Measurements from ENCODE around the gene MUC5B. TPM values are rescaled to one million over a fixed set of nuclear protein-coding genes. Genes with fewer than 3 reads are reported as not detected.

MUC5B gene
- total and polyA plus RNA-seq, 2 experiments from 2014 or later, result not detected

GRCh38 chr11:1198561-1199240 is 24.2 kb upstream of the MUC5B start:
- no peak overlapping the region for H3K27ac ChIP-seq
- TF ChIP-seq EZH2phosphoT487 (IDR thresholded peaks at IDR 0.05; ENCODE audit: insufficient read depth, low read depth) (no peak), EZH2 (IDR thresholded peaks at IDR 0.05; ENCODE audit: insufficient read depth, poor library complexity, severe bottlenecking) (no peak)
- no peaks in the 10 kb centered on the region for H3K4me1 ChIP-seq (ENCODE audit: insufficient read depth)
- no peaks in the 10 kb centered on the region for H3K36me3 ChIP-seq (ENCODE audit: low read depth)
- peaks cover 7% of the 10 kb centered on the region; the same call in 1 of the 2 replicates for H3F3A ChIP-seq (ENCODE audit: insufficient read depth)
- H3K4me3 ChIP-seq, result no peak overlapping the region
- no peak overlapping the region for H3K4me2 ChIP-seq (ENCODE audit: unreplicated experiment)
- no peaks in the 10 kb centered on the region for H3K9me3 ChIP-seq (ENCODE audit: low read depth)
- no peaks in the 10 kb centered on the region for H3K9me2 ChIP-seq (ENCODE audit: insufficient read depth)
- no peaks in the 10 kb centered on the region for H3K27me3 ChIP-seq (replicated peaks; ENCODE audit: insufficient read depth)
- in situ Hi-C loops (cut with MboI), result loop anchor here (5.0 kb wide), 1 partner anchor 51 kb away; no protein-coding TSS in a partner anchor
- no peak overlapping the region for H2AFZ ChIP-seq
- 60 to 62% methylated on average over 13 to 25 of the region's 26 CpGs for WGBS, 2 experiments (ENCODE audit: low coverage in 1 of 2, low lambda C conversion rate in 2 of 2, missing lambda C conversion rate in 2 of 2)
- H4K20me1 ChIP-seq (ENCODE audit: insufficient read depth), result no peaks in the 10 kb centered on the region
- no peaks in the 10 kb centered on the region for H3K79me2 ChIP-seq (ENCODE audit: insufficient read depth)
- no peak overlapping the region for H3K9ac ChIP-seq
- DNase-seq, result no peak

GRCh38 chr11:1199241-1199750 is 23.6 kb upstream of the MUC5B start:
- H3K4me3 ChIP-seq, result no peak overlapping the region
- no peaks in the 10 kb centered on the region for H3K27me3 ChIP-seq (replicated peaks; ENCODE audit: insufficient read depth)
- H3K9ac ChIP-seq, result no peak overlapping the region
- no peaks in the 10 kb centered on the region for H3K9me3 ChIP-seq (ENCODE audit: low read depth)
- no peak overlapping the region for H2AFZ ChIP-seq
- H3F3A ChIP-seq (ENCODE audit: insufficient read depth), result peaks cover 7% of the 10 kb centered on the region; the same call in 1 of the 2 replicates
- in situ Hi-C loops (cut with MboI), result loop anchor here (5.0 kb wide), 1 partner anchor 52 kb away; no protein-coding TSS in a partner anchor
- no peaks in the 10 kb centered on the region for H3K79me2 ChIP-seq (ENCODE audit: insufficient read depth)
- H3K9me2 ChIP-seq (ENCODE audit: insufficient read depth), result no peaks in the 10 kb centered on the region
- no peaks in the 10 kb centered on the region for H4K20me1 ChIP-seq (ENCODE audit: insufficient read depth)
- no peaks in the 10 kb centered on the region for H3K36me3 ChIP-seq (ENCODE audit: low read depth)
- H3K4me2 ChIP-seq (ENCODE audit: unreplicated experiment), result no peak overlapping the region
- no peaks in the 10 kb centered on the region for H3K4me1 ChIP-seq (ENCODE audit: insufficient read depth)
- no peak overlapping the region for H3K27ac ChIP-seq
- TF ChIP-seq EZH2phosphoT487 (IDR thresholded peaks at IDR 0.05; ENCODE audit: insufficient read depth, low read depth) (no peak), EZH2 (IDR thresholded peaks at IDR 0.05; ENCODE audit: insufficient read depth, poor library complexity, severe bottlenecking) (no peak)
- no peak for DNase-seq
- WGBS, 2 experiments (ENCODE audit: low coverage in 1 of 2, low lambda C conversion rate in 2 of 2, missing lambda C conversion rate in 2 of 2), result 54 to 56% methylated on average over 19 to 26 of the region's 27 CpGs

- Histone ChIP-seq H3K4me3 (no peak overlapping the region), H2AFZ (no peak overlapping the region), H3K9me2 (ENCODE audit: insufficient read depth) (no peaks in the 10 kb centered on the region), H3K27me3 (replicated peaks; ENCODE audit: insufficient read depth) (no peaks in the 10 kb centered on the region), H3K4me2 (ENCODE audit: unreplicated experiment) (no peak overlapping the region), H3K4me1 (ENCODE audit: insufficient read depth) (no peaks in the 10 kb centered on the region), H3F3A (ENCODE audit: insufficient read depth) (peaks cover 7% of the 10 kb centered on the region; the same call in 1 of the 2 replicates), H3K79me2 (ENCODE audit: insufficient read depth) (no peaks in the 10 kb centered on the region), H3K9me3 (ENCODE audit: low read depth) (no peaks in the 10 kb centered on the region), H3K9ac (no peak overlapping the region), H4K20me1 (ENCODE audit: insufficient read depth) (no peaks in the 10 kb centered on the region), H3K27ac (no peak overlapping the region), H3K36me3 (ENCODE audit: low read depth) (no peaks in the 10 kb centered on the region)
- TF ChIP-seq EZH2phosphoT487 (IDR thresholded peaks at IDR 0.05; ENCODE audit: insufficient read depth, low read depth), result no peak
- no peak for TF ChIP-seq EZH2 (IDR thresholded peaks at IDR 0.05; ENCODE audit: insufficient read depth, poor library complexity, severe bottlenecking)
- in situ Hi-C loops (cut with MboI), result loop anchor here (5.0 kb wide), 1 partner anchor 53 kb away; no protein-coding TSS in a partner anchor
- 68 to 70% methylated on average over 41 to 45 of the region's 47 CpGs for WGBS, 2 experiments (ENCODE audit: low coverage in 1 of 2, low lambda C conversion rate in 2 of 2, missing lambda C conversion rate in 2 of 2)
- DNase-seq, result no peak
These were observed 22.9 kb upstream of the MUC5B start for GRCh38 chr11:1199751-1200610.

GRCh38 chr11:1200611-1201191 is 22.2 kb upstream of the MUC5B start:
- Histone ChIP-seq H3K9me2 (ENCODE audit: insufficient read depth) (no peaks in the 10 kb centered on the region), H3K4me1 (ENCODE audit: insufficient read depth) (no peaks in the 10 kb centered on the region), H4K20me1 (ENCODE audit: insufficient read depth) (no peaks in the 10 kb centered on the region), H3K27me3 (replicated peaks; ENCODE audit: insufficient read depth) (no peaks in the 10 kb centered on the region), H3K4me2 (ENCODE audit: unreplicated experiment) (no peak overlapping the region), H3K9ac (no peak overlapping the region), H3K27ac (no peak overlapping the region), H3K4me3 (no peak overlapping the region), H2AFZ (no peak overlapping the region), H3K9me3 (ENCODE audit: low read depth) (no peaks in the 10 kb centered on the region), H3K36me3 (ENCODE audit: low read depth) (no peaks in the 10 kb centered on the region), H3F3A (ENCODE audit: insufficient read depth) (peaks cover 7% of the 10 kb centered on the region; the same call in 1 of the 2 replicates), H3K79me2 (ENCODE audit: insufficient read depth) (no peaks in the 10 kb centered on the region)
- in situ Hi-C loops (cut with MboI), result no loop called here
- no peak for DNase-seq
- WGBS, 2 experiments (ENCODE audit: low coverage in 1 of 2, low lambda C conversion rate in 2 of 2, missing lambda C conversion rate in 2 of 2), result 63 to 66% methylated on average over 14 to 16 of the region's 16 CpGs
- TF ChIP-seq EZH2 (IDR thresholded peaks at IDR 0.05; ENCODE audit: insufficient read depth, poor library complexity, severe bottlenecking) (no peak), EZH2phosphoT487 (IDR thresholded peaks at IDR 0.05; ENCODE audit: insufficient read depth, low read depth) (no peak)
